ENCODE measurements around the gene CCDC172.
A peak's percentile ranks its signal among the peaks of the same experiment; 100 is the strongest.

The CCDC172 gene

GRCh38 chr10:116324227-116324950, at the start of gene CCDC172:
TSS of gene CCDC172 (plus strand) at chr10:116324448. CDS start at chr10:116325012, 564 bp downstream.
- peak in 2 of 10 donors; percentile 52 to 53 for DNase-seq

DNA sequence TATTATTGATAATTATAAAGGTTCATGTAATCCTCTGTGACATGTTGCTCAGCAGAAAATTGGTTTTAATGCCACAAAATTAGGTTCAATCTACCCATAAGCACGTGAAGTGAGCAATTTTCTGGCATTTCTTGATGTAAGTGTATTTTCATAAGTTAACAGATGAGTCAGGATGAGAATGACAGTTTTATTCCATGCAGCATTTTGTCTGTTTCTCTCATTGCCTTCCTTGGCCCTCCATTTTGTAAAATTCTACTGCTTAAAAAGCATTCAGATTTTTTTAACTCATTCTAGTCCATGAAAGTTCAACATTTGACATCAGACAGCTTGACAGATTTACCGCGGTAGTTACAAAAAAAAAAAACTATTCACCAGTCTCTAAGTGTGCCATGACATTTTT, 47.3 kb upstream of the CCDC172 start:
- DNase-seq, result no peak
- intact Hi-C loops (cut with DNase I), result no loop called here

More at GRCh38 chr10:116324227-116324950, at the start of gene CCDC172:
- intact Hi-C loops (cut with DNase I), result no loop called here

GRCh38 chr10:116278846-116279245, 45.4 kb upstream of the CCDC172 start:
- DNase-seq, result no peak
- intact Hi-C loops (cut with DNase I), result no loop called here

DNA sequence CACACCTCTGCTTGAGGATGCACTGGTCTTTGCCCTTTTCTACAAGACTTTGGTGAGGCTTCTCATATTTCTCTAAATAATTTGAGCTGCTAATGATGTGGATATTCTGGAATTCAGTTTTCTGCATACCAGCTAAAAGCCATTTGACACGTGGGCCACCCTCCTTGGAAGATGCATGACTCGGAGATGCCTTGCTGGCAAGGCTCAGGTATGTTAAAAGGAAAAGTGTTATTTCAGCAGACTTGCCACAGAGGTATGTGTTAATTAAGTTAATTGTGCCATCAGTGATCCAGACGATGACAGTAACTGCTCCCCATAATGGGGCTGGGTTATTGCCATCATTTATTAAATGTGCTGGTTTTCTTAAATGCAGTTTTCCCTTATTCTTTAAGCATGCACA, 42.5 kb upstream of the CCDC172 start:
- no peak for DNase-seq
- intact Hi-C loops (cut with DNase I), result loop anchor here (10.0 kb wide), 1 partner anchor 457 kb away; no protein-coding TSS in a partner anchor

DNA sequence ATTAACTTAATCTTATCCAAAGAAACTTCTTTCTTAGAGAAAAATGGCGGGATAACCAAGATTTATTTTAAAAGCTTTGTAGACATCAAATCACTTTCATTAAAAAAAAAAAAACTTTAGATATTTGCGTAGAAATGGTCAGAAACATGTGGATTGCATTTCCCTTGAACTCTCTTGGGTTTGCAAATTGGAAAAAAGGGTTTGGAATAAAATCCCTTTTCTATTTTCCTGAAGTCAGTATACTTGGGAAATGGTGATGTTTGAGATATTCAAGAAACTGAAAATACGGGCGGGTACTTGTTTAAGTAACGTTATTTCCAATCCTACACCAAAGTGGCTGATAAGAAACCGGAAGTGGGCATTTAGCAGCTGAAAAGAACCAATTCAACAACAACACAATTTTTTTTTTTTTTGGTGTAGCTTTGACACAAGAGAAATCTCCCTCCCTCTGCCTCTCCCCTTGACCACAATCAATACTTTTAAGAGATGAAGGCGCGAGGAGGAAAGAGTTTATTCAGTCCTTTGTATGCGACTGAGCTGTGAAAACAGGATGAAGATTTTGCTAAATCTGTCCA, 37.5 kb upstream of the CCDC172 start:
- intact Hi-C loops (cut with DNase I), result loop anchor here (10.0 kb wide), 1 partner anchor 462 kb away; no protein-coding TSS in a partner anchor
- no peak for DNase-seq

DNA sequence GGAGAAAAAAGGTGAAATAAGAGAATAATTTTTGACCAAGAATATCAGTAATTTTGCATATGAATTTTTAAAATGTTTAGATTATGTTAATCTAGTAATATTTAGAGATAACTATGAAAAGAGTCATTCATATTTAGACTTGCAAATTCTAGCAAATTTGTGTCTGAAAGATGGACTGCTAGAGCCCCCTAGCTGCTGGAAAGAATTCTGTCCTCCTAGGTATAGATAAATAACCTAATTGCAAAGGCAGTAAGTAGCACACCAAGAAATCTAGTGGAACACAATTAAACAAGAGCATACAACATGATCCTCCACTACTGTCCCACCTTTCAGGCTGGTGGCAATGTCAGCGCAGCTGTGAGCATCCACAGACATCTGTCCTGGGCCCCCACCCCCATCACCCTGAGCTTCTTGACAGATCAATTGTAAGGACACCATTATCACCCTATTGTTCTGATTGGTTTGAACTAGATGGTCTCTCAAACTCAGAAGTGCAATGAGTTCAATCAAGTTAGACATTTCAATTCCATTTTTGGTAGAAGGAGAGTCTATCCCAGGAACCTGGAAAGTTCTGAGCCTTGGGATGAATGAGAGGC, 36.2 kb upstream of the CCDC172 start:
- DNase-seq, result peak in 3 of 10 donors; percentile 49 to 55 (median 51)
- intact Hi-C loops (cut with DNase I), result loop anchor here (2.0 to 10.0 kb wide), 2 partner anchors 463 to 581 kb away; no protein-coding TSS in a partner anchor

GRCh38 chr10:116289652-116290051, 34.6 kb upstream of the CCDC172 start:
- intact Hi-C loops (cut with DNase I), result loop anchor here (2.0 to 10.0 kb wide), 2 partner anchors 465 to 583 kb away; no protein-coding TSS in a partner anchor
- DNase-seq, result no peak

DNA sequence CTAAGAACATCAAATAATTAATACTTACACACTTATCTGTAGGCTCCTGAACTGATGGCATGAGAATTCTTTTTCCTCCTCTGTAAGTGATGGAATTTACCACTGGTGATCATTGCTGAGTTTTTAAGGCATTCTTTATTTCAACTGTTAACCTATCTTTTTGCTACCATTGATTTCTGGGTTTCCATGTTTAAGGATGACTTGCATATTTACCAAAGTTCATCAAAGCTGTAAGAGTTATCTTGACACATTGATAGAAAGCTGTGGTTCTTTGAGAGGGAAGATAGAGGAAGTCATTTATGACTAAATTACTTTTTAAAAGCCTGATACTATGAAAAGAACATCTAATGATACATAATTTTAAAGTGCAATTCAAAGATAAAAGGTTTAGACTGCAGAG, 31.8 kb upstream of the CCDC172 start:
- no peak for DNase-seq
- intact Hi-C loops (cut with DNase I), result no loop called here

GRCh38 chr10:116296291-116296721, 27.9 kb upstream of the CCDC172 start:
- intact Hi-C loops (cut with DNase I), result no loop called here
- no peak for DNase-seq

GRCh38 chr10:116298586-116298985, 25.7 kb upstream of the CCDC172 start:
- intact Hi-C loops (cut with DNase I), result no loop called here
- DNase-seq, result no peak

- DNase-seq, result no peak
- intact Hi-C loops (cut with DNase I), result no loop called here
Measured at GRCh38 chr10:116300542-116300941, 23.7 kb upstream of the CCDC172 start.

DNA sequence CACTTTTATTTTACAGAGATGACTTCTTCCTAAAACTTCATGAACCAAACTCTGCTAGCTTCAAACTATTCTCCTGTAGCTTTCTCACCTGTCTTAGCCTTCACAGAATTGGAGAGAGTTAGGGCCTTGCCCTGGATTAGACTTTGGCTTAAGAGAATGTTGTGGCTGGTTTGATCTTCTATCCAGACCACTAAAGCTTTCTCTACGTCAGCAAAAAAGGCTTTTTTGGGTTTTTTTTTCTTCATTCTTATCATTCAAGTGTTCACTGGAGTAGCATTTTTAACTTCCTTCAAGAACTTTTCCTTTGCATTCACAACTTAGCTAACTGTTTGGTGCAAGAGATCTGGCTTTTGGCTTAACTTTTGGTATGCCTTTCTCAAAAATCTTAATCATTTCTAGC, 19.3 kb upstream of the CCDC172 start:
- no peak for DNase-seq
- intact Hi-C loops (cut with DNase I), result no loop called here

GRCh38 chr10:116306847-116307246, 17.4 kb upstream of the CCDC172 start:
- intact Hi-C loops (cut with DNase I), result no loop called here
- no peak for DNase-seq

DNA sequence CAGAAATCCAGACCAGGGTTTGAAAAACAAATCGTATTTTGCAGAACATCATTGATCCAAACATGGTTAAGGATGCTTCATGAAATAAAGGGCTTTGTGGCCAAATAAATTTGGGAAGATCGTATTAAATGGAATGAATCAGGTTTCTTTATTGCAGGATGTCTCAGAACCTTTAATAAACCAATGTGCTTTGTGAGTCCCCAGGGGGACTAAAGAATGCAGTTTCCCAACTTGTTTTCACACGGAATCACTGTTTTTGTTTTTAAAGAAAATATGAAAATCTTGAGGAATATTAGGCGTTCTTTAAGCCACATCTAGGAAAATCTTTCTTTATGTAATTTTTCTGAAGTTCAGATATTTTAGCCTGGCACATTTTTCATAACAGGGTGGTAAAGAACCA, 16.8 kb upstream of the CCDC172 start:
- DNase-seq, result no peak
- intact Hi-C loops (cut with DNase I), result no loop called here

DNA sequence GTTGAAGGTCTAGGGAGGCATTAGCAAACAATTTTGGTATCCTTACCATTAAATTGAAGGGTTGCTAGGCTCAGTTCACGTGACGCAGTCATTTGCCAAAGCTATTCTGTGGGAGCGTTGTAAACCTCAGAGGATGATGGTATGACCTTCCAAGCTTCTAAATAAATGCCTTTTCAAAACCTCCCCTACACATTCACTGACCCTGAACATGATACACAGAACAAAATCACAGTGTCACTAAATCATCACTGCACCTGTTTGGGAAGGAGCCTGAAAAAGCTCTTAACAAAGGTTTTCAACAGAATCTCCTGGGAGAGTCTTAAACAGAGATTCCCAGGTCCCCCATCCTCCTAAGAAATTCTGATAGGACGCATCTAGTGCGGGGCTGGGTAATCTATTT, 13.2 kb upstream of the CCDC172 start:
- no peak for DNase-seq
- intact Hi-C loops (cut with DNase I), result no loop called here

DNA sequence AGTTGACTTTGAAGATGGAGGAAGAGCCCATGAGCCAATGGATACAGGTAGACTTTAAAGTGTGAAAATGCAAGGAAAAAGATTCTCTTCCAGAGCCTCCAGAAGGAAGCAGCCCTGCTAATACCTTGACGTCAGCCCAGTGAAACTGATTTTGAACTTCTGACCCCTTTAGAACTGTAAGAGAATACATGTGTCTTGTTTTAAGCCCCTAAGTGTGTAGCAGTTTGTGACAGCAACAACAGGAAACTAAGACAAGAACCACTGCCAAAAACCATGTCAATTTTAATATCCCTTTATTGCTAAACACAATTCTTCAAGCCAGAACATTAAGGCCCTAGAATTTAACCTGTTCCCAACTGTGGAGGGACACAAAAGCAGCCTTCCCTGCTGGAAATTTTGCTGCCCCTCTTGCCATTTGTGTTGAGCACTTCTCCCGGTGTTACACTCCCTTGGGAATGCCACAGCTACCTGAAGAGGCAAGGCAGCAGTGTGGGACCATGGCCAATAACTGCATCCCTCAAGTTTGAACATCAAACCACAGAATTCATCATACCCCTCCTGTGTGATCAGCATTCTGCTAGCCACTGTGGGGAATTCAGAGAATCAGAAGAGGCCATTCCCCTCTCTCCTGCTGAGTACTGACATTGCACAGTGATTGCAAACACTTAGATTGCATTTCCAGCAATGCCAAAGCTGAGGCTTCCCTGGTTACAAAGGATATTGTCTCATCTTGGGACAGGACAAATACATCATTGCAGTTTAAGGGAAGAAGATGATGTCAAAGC, 12.3 kb upstream of the CCDC172 start:
- intact Hi-C loops (cut with DNase I), result no loop called here
- DNase-seq, result no peak

DNA sequence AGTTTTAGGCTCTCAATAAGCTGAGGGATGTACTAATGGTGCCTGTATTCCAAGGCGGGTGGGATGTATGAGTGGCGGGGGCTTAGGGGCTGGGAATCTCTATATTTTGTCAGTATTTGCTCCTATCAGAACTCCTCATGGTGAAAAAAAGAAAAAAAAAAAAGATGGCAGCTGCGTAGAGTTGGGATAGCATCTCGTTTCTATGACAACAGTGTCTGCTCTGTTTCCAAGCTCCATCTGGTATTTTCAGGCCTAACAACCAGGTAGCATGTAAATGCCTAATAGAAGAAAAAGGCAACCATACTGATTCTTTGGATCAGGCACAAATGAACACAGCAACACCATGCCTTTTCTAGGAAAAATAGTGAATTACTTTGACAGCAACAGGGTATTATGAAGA, 11.7 kb upstream of the CCDC172 start:
- DNase-seq, result no peak
- intact Hi-C loops (cut with DNase I), result no loop called here

DNA sequence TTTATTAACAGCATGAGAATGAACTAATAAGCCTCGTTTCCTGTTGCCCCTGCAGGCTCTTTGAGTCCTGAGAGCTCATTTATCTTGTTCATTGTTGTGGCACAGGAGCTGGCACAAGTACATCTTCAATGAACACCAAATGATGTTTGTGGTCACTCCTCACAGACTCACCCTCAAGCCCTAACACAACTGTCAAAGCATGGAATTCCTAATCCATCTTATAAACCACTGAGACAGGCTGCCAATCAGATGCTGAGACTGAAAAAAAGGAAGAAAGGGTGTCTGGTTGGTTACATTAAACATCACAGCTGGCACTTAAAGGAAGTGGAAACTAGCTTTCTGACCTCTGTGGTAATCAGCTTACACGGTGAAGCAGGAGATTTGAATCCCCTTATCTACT, 7.7 kb upstream of the CCDC172 start:
- DNase-seq, result no peak
- intact Hi-C loops (cut with DNase I), result no loop called here

DNA sequence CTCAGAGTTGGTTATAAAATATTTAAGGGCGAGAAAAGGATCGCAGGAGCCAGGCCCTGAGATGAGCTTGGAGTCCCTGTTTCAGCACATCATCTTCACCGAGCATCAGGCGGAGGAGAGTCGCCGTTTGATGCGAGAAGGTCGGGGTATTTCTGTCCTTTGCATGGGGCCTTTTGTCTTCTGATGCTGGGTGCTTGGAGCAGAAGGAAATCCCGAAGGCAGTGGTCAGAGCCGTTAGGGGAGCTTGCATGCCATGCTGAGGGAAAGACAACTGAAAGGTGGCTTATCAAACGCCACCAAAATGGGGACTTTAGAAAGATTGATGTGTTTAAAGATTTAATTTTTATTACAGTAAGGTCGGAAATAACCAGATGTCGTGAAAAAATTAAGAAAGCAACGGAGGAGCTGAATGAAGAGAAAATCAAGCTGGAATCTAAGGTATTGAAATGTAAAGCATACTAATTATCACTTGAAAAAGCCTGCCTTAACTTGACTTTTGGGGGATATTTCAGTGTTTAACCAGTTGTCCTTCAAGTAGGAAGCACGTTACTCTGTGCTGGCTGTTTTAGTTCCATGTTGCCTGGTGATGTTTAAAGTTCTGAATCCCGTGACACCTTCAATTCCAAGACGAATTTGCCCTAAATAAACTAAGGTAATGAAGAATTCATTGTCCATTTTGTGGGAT, 845 bp downstream of the CCDC172 start:
- intact Hi-C loops (cut with DNase I), result no loop called here
- DNase-seq, result no peak

GRCh38 chr10:116325987-116326386, 1.7 kb downstream of the CCDC172 start:
- DNase-seq, result no peak
- intact Hi-C loops (cut with DNase I), result no loop called here
